H9 (cell line): ENCODE measurements around the gene CEP83. TPM values are rescaled to one million over a fixed set of nuclear protein-coding genes. Genes with fewer than 3 reads are reported as not detected.

Experiments
- DNase-seq: peaks from one replicate; pipeline ENCODE4 v3.0.0-alpha.2; 2017
- H2AFZ ChIP-seq: one replicate; pipeline ENCODE4 v1.6.1; 2013; ENCODE audit warnings: mild to moderate bottlenecking, low read length, control low read depth, moderate library complexity
- H2AK5ac ChIP-seq: 2 replicates; pipeline ENCODE4 v1.6.1; 2013; ENCODE audit warnings: low read length, control low read depth, mixed read lengths; ENCODE audit not compliant: insufficient read length
- H2BK120ac ChIP-seq: one replicate; pipeline ENCODE4 v1.6.1; 2013; ENCODE audit warnings: low read depth, mild to moderate bottlenecking, low read length, control low read depth, inconsistent platforms; ENCODE audit not compliant: poor library complexity, severe bottlenecking
- H2BK12ac ChIP-seq: 2 replicates; pipeline ENCODE4 v1.6.1; 2013; ENCODE audit warnings: low read length, control low read depth, mixed read lengths, low read depth; ENCODE audit not compliant: insufficient read length
- H2BK15ac ChIP-seq: 2 replicates; pipeline ENCODE4 v1.6.1; 2013; ENCODE audit warnings: low read depth, low read length, control low read depth
- H2BK20ac ChIP-seq: one replicate; pipeline ENCODE4 v1.6.1; 2013; ENCODE audit warnings: low read depth, mild to moderate bottlenecking, low read length, control low read depth, inconsistent platforms; ENCODE audit not compliant: poor library complexity, severe bottlenecking
- H2BK5ac ChIP-seq: 2 replicates; pipeline ENCODE4 v1.6.1; 2013; ENCODE audit warnings: low read length, control low read depth, mixed read lengths; ENCODE audit not compliant: insufficient read length
- H3K14ac ChIP-seq: 2 replicates; pipeline ENCODE4 v1.6.1; 2013; ENCODE audit warnings: low read length, control low read depth; ENCODE audit not compliant: insufficient read depth
- H3K18ac ChIP-seq: 2 replicates; pipeline ENCODE4 v1.6.1; 2013; ENCODE audit warnings: low read depth, mild to moderate bottlenecking, mixed read lengths, low read length, control low read depth; ENCODE audit not compliant: insufficient read length
- H3K23ac ChIP-seq: 2 replicates; pipeline ENCODE4 v1.6.1; 2013; ENCODE audit warnings: low read length, control low read depth, mixed read lengths, low read depth; ENCODE audit not compliant: insufficient read length
- H3K23me2 ChIP-seq: 2 replicates; pipeline ENCODE4 v1.6.1; 2013; ENCODE audit warnings: low read depth, mild to moderate bottlenecking, mixed read lengths, low read length, control low read depth; ENCODE audit not compliant: insufficient read length, poor library complexity, severe bottlenecking
- H3K27ac ChIP-seq: 2 replicates; pipeline ENCODE4 v1.5.1; 2013; ENCODE audit warnings: low read length, control low read depth, mixed read lengths, low read depth; ENCODE audit not compliant: insufficient read length
- H3K27me3 ChIP-seq: 2 replicates; pipeline ENCODE4 v1.6.1; 2013; ENCODE audit warnings: low read length, control low read depth, inconsistent platforms; ENCODE audit not compliant: insufficient read depth
- H3K4ac ChIP-seq: 2 replicates; pipeline ENCODE4 v1.6.1; 2013; ENCODE audit warnings: low read depth, mild to moderate bottlenecking, control low read depth, inconsistent platforms, low read length, moderate library complexity
- H3K4me1 ChIP-seq: 2 replicates; pipeline ENCODE4 v1.6.1; 2013; ENCODE audit warnings: low read length, control low read depth, inconsistent platforms; ENCODE audit not compliant: insufficient read depth
- H3K4me2 ChIP-seq: 2 replicates; pipeline ENCODE4 v1.6.1; 2013; ENCODE audit warnings: low read length, control low read depth, mixed read lengths; ENCODE audit not compliant: insufficient read length, insufficient read depth
- H3K56ac ChIP-seq: 2 replicates; pipeline ENCODE4 v1.6.1; 2013; ENCODE audit warnings: low read depth, mild to moderate bottlenecking, mixed read lengths, low read length, control low read depth; ENCODE audit not compliant: insufficient read length
- H3K79me1 ChIP-seq: 2 replicates; pipeline ENCODE4 v1.6.1; 2013; ENCODE audit warnings: low read depth, mild to moderate bottlenecking, moderate library complexity, low read length, control low read depth, inconsistent platforms; ENCODE audit not compliant: insufficient read depth, poor library complexity, severe bottlenecking
- H3K79me2 ChIP-seq: 2 replicates; pipeline ENCODE4 v1.6.1; 2013; ENCODE audit warnings: low read length, control low read depth, inconsistent platforms; ENCODE audit not compliant: insufficient read depth
- H3K9ac ChIP-seq: 2 replicates; pipeline ENCODE4 v1.6.1; 2013; ENCODE audit warnings: low read length, control low read depth, mixed read lengths; ENCODE audit not compliant: insufficient read length; ENCODE audit errors: extremely low read depth
- H3K9me3 ChIP-seq: one replicate; pipeline ENCODE4 v1.6.1; 2013; ENCODE audit warnings: low read depth, low read length, inconsistent platforms; ENCODE audit not compliant: control insufficient read depth
- H3T11ph ChIP-seq: one replicate; pipeline ENCODE4 v1.6.1; 2013; ENCODE audit warnings: mild to moderate bottlenecking, low read length, control low read depth, inconsistent platforms
- H4K20me1 ChIP-seq: one replicate; pipeline ENCODE4 v1.6.1; 2013; ENCODE audit not compliant: control insufficient read depth, insufficient read length, insufficient read depth
- H4K5ac ChIP-seq: 2 replicates; pipeline ENCODE4 v1.6.1; 2013; ENCODE audit warnings: low read depth, mild to moderate bottlenecking, mixed read lengths, low read length, control low read depth; ENCODE audit not compliant: insufficient read length
- H4K8ac ChIP-seq: replicated peaks from 2 replicates; pipeline ENCODE4 v1.6.1; 2013; ENCODE audit warnings: low read length, control low read depth, mixed read lengths, low read depth; ENCODE audit not compliant: insufficient read length
- H4K91ac ChIP-seq: 2 replicates; pipeline ENCODE4 v1.6.1; 2013; ENCODE audit warnings: low read depth, mild to moderate bottlenecking, moderate library complexity, mixed read lengths, low read length, control low read depth; ENCODE audit not compliant: insufficient read length
- H3K27ac Mint-ChIP-seq, 3 experiments: 2 replicates in 2 of 3; 3 replicates in 1 of 3; pipeline ENCODE4 v1.8.0; 2020 to 2021; ENCODE audit warnings: mixed read lengths in 3 of 3, mild to moderate bottlenecking in 1 of 3, moderate library complexity in 1 of 3
- H3K27me3 Mint-ChIP-seq: 2 replicates; pipeline ENCODE4 v1.8.0; 2021; ENCODE audit warnings: low read depth, mild to moderate bottlenecking, moderate library complexity, mixed read lengths
- H3K36me3 Mint-ChIP-seq, 3 experiments: 2 replicates in 2 of 3; 3 replicates in 1 of 3; pipeline ENCODE4 v1.8.0; 2020 to 2021; ENCODE audit warnings: low read depth in 3 of 3, mixed read lengths in 3 of 3; ENCODE audit not compliant: insufficient read depth in 1 of 3
- H3K4me1 Mint-ChIP-seq, 2 experiments: 2 replicates each; pipeline ENCODE4 v1.8.0; 2020; ENCODE audit warnings: mixed read lengths in 2 of 2
- H3K4me3 Mint-ChIP-seq, 2 experiments: 2 replicates in 1 of 2; 3 replicates in 1 of 2; pipeline ENCODE4 v1.8.0; 2020 to 2021; ENCODE audit warnings: mild to moderate bottlenecking in 2 of 2, mixed read lengths in 2 of 2, moderate library complexity in 1 of 2
- H3K9me3 Mint-ChIP-seq, 2 experiments: 2 replicates in 1 of 2; 3 replicates in 1 of 2; pipeline ENCODE4 v1.8.0; 2020; ENCODE audit warnings: mild to moderate bottlenecking in 2 of 2, mixed read lengths in 2 of 2, moderate library complexity in 1 of 2
- total RNA-seq: library from RNA; stranded (reverse); gene quantifications from 2 replicates; pipeline ENCODE4 v1.2.1, GENCODE V29; 2021
- TF ChIP-seq, protein P1 (sequence below): fragments of 200-600 bp; sonication (generic); conservative IDR thresholded peaks from 3 replicates; pipeline ENCODE4 v1.8.0; 2021; ENCODE audit warnings: antibody characterized with exemption, mild to moderate bottlenecking

Gene CEP83
- total RNA-seq, 1 experiment from 2014 or later, result 26.5 TPM

GRCh38 chr12:94429633-94430032, 30.0 kb downstream of the CEP83 start:
- Histone ChIP-seq H3K23ac (no peak overlapping the region), H3K27ac (no peak overlapping the region), H2AFZ (no peak overlapping the region), H3K23me2 (no peaks in the 10 kb centered on the region), H4K8ac (no peak overlapping the region), H3K56ac (no peak overlapping the region), H3K27me3 (no peaks in the 10 kb centered on the region), H2BK20ac (no peak overlapping the region), H3T11ph (no peak overlapping the region), H2AK5ac (no peak overlapping the region), H4K91ac (peak overlapping the region; percentile 48), H3K9ac (no peak overlapping the region), H3K14ac (no peak overlapping the region; the same call in 1 of the 2 replicates), H3K79me2 (peaks cover 9% of the 10 kb centered on the region; the same call in 1 of the 2 replicates), H3K18ac (no peak overlapping the region), H3K4me1 (peaks cover 9% of the 10 kb centered on the region), H3K9me3 (no peaks in the 10 kb centered on the region), H2BK5ac (no peak overlapping the region), H4K20me1 (no peaks in the 10 kb centered on the region), H2BK12ac (no peak overlapping the region), H2BK15ac (no peak overlapping the region), H3K79me1 (no peaks in the 10 kb centered on the region), H4K5ac (no peak overlapping the region), H3K4ac (no peak overlapping the region), H3K4me2 (no peak overlapping the region), H2BK120ac (no peak overlapping the region)
- Mint-ChIP-seq H3K27me3 (no peaks in the 10 kb centered on the region), H3K9me3 (peaks cover 22 to 28% of the 10 kb centered on the region in 2 experiments; a peak in 4 of 5 replicates), H3K4me3 (no peak overlapping the region; a peak in 1 of 5 replicates), H3K4me1 (peaks cover 57 to 73% of the 10 kb centered on the region in 2 experiments), H3K36me3 (peaks cover 10 to 34% (median 22%) of the 10 kb centered on the region in 3 experiments), H3K27ac (peak overlapping the region; percentile 37 to 90 (median 87))
- TF ChIP-seq, protein P1, sequence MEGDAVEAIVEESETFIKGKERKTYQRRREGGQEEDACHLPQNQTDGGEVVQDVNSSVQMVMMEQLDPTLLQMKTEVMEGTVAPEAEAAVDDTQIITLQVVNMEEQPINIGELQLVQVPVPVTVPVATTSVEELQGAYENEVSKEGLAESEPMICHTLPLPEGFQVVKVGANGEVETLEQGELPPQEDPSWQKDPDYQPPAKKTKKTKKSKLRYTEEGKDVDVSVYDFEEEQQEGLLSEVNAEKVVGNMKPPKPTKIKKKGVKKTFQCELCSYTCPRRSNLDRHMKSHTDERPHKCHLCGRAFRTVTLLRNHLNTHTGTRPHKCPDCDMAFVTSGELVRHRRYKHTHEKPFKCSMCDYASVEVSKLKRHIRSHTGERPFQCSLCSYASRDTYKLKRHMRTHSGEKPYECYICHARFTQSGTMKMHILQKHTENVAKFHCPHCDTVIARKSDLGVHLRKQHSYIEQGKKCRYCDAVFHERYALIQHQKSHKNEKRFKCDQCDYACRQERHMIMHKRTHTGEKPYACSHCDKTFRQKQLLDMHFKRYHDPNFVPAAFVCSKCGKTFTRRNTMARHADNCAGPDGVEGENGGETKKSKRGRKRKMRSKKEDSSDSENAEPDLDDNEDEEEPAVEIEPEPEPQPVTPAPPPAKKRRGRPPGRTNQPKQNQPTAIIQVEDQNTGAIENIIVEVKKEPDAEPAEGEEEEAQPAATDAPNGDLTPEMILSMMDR, result peak; percentile 40; the same call in 2 of the 3 replicates
- DNase-seq, result peak; percentile 61
